ENCODE measurements around the gene MYH6. TPM values are rescaled to one million over a fixed set of nuclear protein-coding genes. Genes with fewer than 3 reads are reported as not detected.

MYH6 gene
- total RNA-seq, 1 experiment from 2014 or later, result not detected

DNA sequence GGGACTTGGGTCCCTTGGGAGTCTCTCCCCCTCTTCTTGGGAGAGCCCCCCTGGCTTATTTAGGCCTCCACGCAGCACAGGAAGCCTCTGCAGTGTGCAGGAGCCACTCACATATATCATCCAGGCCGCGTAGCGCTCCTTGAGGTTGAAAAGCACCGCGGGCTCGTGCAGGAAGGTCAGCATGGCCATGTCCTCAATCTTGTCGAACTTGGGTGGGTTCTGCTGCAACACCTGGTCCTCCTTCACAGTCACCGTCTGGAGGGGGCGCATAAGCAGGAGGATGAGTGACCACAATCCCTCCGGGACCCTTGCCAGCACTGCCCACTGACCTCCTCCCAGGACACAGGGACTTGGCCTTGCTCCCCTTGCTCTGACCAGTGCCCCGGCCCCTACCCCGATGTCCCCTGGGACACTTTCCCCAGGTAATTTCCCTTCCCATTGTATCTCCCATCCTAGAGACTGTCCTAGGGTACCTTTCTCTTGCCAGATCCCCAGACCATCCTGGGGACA, 2.5 kb downstream of the MYH6 start:
- Histone ChIP-seq H3K4me3 (ENCODE audit: low read depth, low read length, poor library complexity, severe bottlenecking) (no peak overlapping the region), H3K36me3 (ENCODE audit: insufficient read depth, low read length, poor library complexity, severe bottlenecking) (no peaks in the 10 kb centered on the region), H3K4me1 (ENCODE audit: insufficient read depth, low read length, poor library complexity, severe bottlenecking) (no peaks in the 10 kb centered on the region), H3K27ac (ENCODE audit: low read depth, low read length, poor library complexity, severe bottlenecking) (no peak overlapping the region), H3K9me3 (ENCODE audit: low read depth, low read length, poor library complexity, severe bottlenecking) (no peaks in the 10 kb centered on the region), H3K27me3 (replicated peaks; ENCODE audit: insufficient read depth, low read depth, low read length, poor library complexity) (peaks cover 17% of the 10 kb centered on the region)
- POLR2A ChIA-PET (ENCODE audit: low non-redundant PET), result no interaction called here
- intact Hi-C loops (cut with micrococcal nuclease; ENCODE audit: unreplicated experiment), result no loop called here
- no peak for DNase-seq (ENCODE audit: low spot score)
- CTCF ChIA-PET, result no interaction called here
- TF ChIP-seq EZH2 (IDR thresholded peaks at IDR 0.05; ENCODE audit: borderline replicate concordance, low read depth, low read length, poor library complexity, severe bottlenecking), result no peak
- TF ChIP-seq, protein P1, sequence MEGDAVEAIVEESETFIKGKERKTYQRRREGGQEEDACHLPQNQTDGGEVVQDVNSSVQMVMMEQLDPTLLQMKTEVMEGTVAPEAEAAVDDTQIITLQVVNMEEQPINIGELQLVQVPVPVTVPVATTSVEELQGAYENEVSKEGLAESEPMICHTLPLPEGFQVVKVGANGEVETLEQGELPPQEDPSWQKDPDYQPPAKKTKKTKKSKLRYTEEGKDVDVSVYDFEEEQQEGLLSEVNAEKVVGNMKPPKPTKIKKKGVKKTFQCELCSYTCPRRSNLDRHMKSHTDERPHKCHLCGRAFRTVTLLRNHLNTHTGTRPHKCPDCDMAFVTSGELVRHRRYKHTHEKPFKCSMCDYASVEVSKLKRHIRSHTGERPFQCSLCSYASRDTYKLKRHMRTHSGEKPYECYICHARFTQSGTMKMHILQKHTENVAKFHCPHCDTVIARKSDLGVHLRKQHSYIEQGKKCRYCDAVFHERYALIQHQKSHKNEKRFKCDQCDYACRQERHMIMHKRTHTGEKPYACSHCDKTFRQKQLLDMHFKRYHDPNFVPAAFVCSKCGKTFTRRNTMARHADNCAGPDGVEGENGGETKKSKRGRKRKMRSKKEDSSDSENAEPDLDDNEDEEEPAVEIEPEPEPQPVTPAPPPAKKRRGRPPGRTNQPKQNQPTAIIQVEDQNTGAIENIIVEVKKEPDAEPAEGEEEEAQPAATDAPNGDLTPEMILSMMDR (conservative IDR thresholded peaks at IDR 0.05; ENCODE audit: low read depth, low read length), result no peak
- BruUV-seq (replicated peaks), result no TSS peak

DNA sequence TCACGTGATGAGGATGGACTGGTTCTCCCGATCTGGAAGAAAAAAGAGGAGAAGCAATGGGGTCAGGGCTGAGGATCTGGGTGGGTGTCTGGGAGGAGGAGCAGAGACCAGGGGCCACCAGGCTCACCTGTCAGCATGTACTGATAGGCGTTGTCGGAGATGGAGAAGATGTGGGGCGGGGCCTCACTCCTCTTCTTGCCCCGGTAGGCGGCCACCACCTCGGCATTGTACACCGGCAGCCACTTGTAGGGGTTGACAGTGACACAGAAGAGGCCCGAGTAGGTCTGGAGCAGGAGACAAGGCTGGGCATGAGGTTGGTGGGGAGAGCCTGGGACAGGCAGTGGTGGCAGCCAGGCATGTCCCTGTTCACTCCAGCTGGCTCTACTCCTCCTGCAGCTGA, 3.0 kb downstream of the MYH6 start:
- intact Hi-C loops (cut with micrococcal nuclease; ENCODE audit: unreplicated experiment), result no loop called here
- Histone ChIP-seq H3K36me3 (ENCODE audit: insufficient read depth, low read length, poor library complexity, severe bottlenecking) (no peaks in the 10 kb centered on the region), H3K4me3 (ENCODE audit: low read depth, low read length, poor library complexity, severe bottlenecking) (no peak overlapping the region), H3K4me1 (ENCODE audit: insufficient read depth, low read length, poor library complexity, severe bottlenecking) (no peaks in the 10 kb centered on the region), H3K27ac (ENCODE audit: low read depth, low read length, poor library complexity, severe bottlenecking) (no peak overlapping the region), H3K9me3 (ENCODE audit: low read depth, low read length, poor library complexity, severe bottlenecking) (no peaks in the 10 kb centered on the region), H3K27me3 (replicated peaks; ENCODE audit: insufficient read depth, low read depth, low read length, poor library complexity) (peaks cover 17% of the 10 kb centered on the region)
- no peak for DNase-seq (ENCODE audit: low spot score)
- ChIA-PET CTCF (no interaction called here), POLR2A (ENCODE audit: low non-redundant PET) (no interaction called here)
- no TSS peak for BruUV-seq (replicated peaks)
- TF ChIP-seq, protein P1 (conservative IDR thresholded peaks at IDR 0.05; ENCODE audit: low read depth, low read length), result no peak
- no peak for TF ChIP-seq EZH2 (IDR thresholded peaks at IDR 0.05; ENCODE audit: borderline replicate concordance, low read depth, low read length, poor library complexity, severe bottlenecking)

DNA sequence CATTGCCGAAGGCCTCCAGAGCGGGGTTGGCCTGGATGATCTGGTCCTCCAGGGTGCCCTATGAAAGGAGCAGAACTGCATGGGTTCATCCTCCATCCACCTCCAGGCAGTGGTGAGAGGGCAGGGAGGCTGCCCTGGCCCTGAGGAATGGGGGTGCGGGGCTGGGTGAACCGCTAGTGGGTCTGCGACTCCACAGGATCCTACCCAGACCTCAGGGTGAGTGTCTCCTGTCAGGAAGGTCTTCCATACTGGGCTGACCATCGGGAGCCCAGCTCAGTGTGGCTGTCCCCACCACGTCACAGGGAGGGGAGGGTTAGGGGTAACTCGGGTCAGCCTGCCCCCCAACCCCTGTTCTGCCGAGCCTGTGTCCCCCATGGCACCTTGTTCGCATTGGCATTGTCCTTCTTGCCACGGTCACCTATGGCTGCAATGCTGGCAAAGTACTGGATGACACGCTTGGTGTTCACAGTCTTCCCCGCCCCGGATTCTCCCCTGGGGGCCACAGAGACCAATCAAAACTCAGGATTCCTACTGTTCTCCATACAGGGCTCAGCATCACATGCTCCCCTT, 3.7 kb downstream of the MYH6 start:
- no TSS peak for BruUV-seq (replicated peaks)
- no peak overlapping the region for H3K4me3 ChIP-seq (ENCODE audit: low read depth, low read length, poor library complexity, severe bottlenecking)
- H3K27ac ChIP-seq (ENCODE audit: low read depth, low read length, poor library complexity, severe bottlenecking), result no peak overlapping the region
- H3K4me1 ChIP-seq (ENCODE audit: insufficient read depth, low read length, poor library complexity, severe bottlenecking), result no peaks in the 10 kb centered on the region
- TF ChIP-seq, protein P1 (conservative IDR thresholded peaks at IDR 0.05; ENCODE audit: low read depth, low read length), result no peak
- intact Hi-C loops (cut with micrococcal nuclease; ENCODE audit: unreplicated experiment), result no loop called here
- peaks cover 17% of the 10 kb centered on the region for H3K27me3 ChIP-seq (replicated peaks; ENCODE audit: insufficient read depth, low read depth, low read length, poor library complexity)
- H3K36me3 ChIP-seq (ENCODE audit: insufficient read depth, low read length, poor library complexity, severe bottlenecking), result no peaks in the 10 kb centered on the region
- ChIA-PET CTCF (no interaction called here), POLR2A (ENCODE audit: low non-redundant PET) (no interaction called here)
- DNase-seq (ENCODE audit: low spot score), result peak; percentile 4
- no peaks in the 10 kb centered on the region for H3K9me3 ChIP-seq (ENCODE audit: low read depth, low read length, poor library complexity, severe bottlenecking)

Data from A673 (cell line).